Adrenal gland (tissue), 12 donors: ENCODE data around the gene ANKRD42. TPM values are rescaled to one million over a fixed set of nuclear protein-coding genes. Genes with fewer than 3 reads are reported as not detected.

Experiments
- DNase-seq, 7 donors: peaks; one replicate each; pipeline ENCODE4 v3.0.0-alpha.2; 2019 to 2020
- H3K27ac ChIP-seq, 5 donors: fragments of 200-600 bp; sonication (generic) in 4 of 5; 1 replicate in 3 of 5; 2 replicates in 2 of 5; pipeline versions ENCODE4 v1.5.1 to v1.8.0; 2016 to 2020; ENCODE audit warnings: mild to moderate bottlenecking in 1 of 5
- H3K27me3 ChIP-seq: fragments of 200-600 bp; 2 replicates; pipeline ENCODE4 v1.8.0; 2021
- H3K36me3 ChIP-seq, 2 donors: fragments of 200-600 bp; replicated peaks in 1 of 2; 1 replicate in 1 of 2; 2 replicates in 1 of 2; pipeline versions ENCODE4 v1.5.1 to v1.8.0; 2018 to 2022
- H3K4me1 ChIP-seq, 2 donors: fragments of 200-600 bp; replicated peaks in 1 of 2; 1 replicate in 1 of 2; 2 replicates in 1 of 2; pipeline versions ENCODE4 v1.5.1 to v1.8.0; 2018 to 2021
- H3K4me3 ChIP-seq, 4 donors: fragments of 200-600 bp; sonication (generic) in 3 of 4; one replicate each; pipeline ENCODE4 v1.5.1; 2016 to 2018
- H3K9me3 ChIP-seq, 3 donors: fragments of 200-600 bp; sonication (generic) in 1 of 3; replicated peaks in 1 of 3; 1 replicate in 2 of 3; 2 replicates in 1 of 3; pipeline versions ENCODE4 v1.5.1 to v1.8.0; 2016 to 2021
- POLR2A ChIP-seq, 2 donors: fragments of 450-650 bp; IDR thresholded peaks; one replicate each; pipeline ENCODE4 v1.6.1; 2017; ENCODE audit warnings: antibody characterized with exemption in 2 of 2, mild to moderate bottlenecking in 2 of 2, moderate library complexity in 1 of 2
- WGBS, 4 donors: extraction: QIAGEN DNeasy Blood & Tissue Kit in 2 of 4; methylation state at CpG; one replicate each; pipeline versions ENCODE4 v1.1.5 to v1.1.7; 2013 to 2017; 5-methylcytosine and 5-hydroxymethylcytosine counted together
- intact Hi-C, 2 donors: fragments of 100-400 bp; cut with DNase I; formaldehyde crosslinking; loops; one replicate each; pipeline versions ENCODE4 v1.14.1 to v1.15.0; 2022 to 2023
- polyA plus RNA-seq, 3 donors: library from polyadenylated mRNA; stranded (reverse); fragments of 200-250 nt in 2 of 3; fragments of 350-450 nt in 1 of 3; fragmentation: Illumina TruSeq in 1 of 3; extraction: RNeasy Lipid Tissue Mini Kit (QIAGEN cat#74804) in 1 of 3; gene quantifications; one replicate each; pipeline ENCODE4 v1.2.3, GENCODE V29; 2013 to 2014
- total RNA-seq, 9 donors: library from RNA; depleted of rRNA in 4 of 9; stranded (reverse); fragments of >200 nt in 4 of 9; fragments of 120-200 nt in 1 of 9; fragmentation: NEBNext Ultra II Directional in 1 of 9; extraction: Animal tissue kit (Norgen Biotek cat#: 25700) in 1 of 9; gene quantifications; one replicate each; pipeline versions ENCODE4 v1.1.0 to v1.2.4, GENCODE V29; 2013 to 2023
- TF ChIP-seq, protein P1 (sequence below), 6 experiments: fragments of 450-650 bp in 4 of 6; fragments of 200-600 bp in 2 of 6; sonication (generic) in 1 of 6; IDR thresholded peaks; 1 replicate in 5 of 6; 2 replicates in 1 of 6; pipeline versions ENCODE4 v1.5.1 to v1.8.0; 2016 to 2021; ENCODE audit warnings: antibody characterized with exemption in 6 of 6, mild to moderate bottlenecking in 2 of 6, moderate library complexity in 1 of 6
- donor health status: healthy with polysubstance abuse.
- donor health status: Bipolar disorder and iron deficiency.
- donor health status: DM: yes; HTN: yes; CAD: no.
- donor health status: DM: no; HTN: no; CAD: no.
- donor health status: DM: no; HTN: no; CAD: no.
- donor health status: DM: yes; HTN: yes; CAD: no.

ANKRD42 gene
- total and polyA plus RNA-seq, 12 donors, result 9.0 to 34.3 (median 23.3) TPM

DNA sequence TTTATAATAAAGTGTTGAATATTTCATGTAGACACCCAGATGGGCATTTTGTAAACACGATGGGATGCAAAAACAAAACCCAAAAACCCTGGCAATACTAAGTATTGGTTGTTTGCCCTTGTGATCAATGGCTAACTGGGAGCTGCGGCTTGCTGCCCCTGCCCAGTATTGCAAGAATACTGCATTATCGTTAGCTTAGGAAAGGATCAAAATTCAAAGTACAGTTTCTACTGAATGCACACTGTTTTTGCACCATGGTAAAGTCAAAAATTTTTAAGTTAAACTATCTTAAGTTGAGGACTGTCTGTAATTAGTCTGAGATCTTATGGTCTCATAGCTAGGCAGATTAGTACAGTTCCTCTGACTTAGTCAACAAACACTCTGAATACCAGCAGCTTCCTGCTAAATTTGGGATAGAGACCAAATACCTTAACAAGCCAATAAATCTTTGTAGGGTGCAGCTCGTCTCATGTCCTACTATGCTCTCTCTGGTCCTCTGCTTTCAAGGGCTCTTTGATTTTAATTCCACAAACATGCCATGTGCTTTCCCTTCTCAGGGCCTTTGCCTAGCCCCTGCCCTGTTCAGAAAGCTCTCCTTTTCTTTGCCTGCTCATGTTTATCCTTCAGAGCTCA is 88.7 kb downstream of the ANKRD42 start:
- 62 to 75% (median 63%) methylated on average over 4 of the region's 4 CpGs for WGBS, 4 donors
- H3K27ac ChIP-seq, result no peak overlapping the region
- no peak overlapping the region for H3K4me3 ChIP-seq
- no peaks in the 10 kb centered on the region for H3K27me3 ChIP-seq
- intact Hi-C loops, result no loop called here
- TF ChIP-seq, protein P1, sequence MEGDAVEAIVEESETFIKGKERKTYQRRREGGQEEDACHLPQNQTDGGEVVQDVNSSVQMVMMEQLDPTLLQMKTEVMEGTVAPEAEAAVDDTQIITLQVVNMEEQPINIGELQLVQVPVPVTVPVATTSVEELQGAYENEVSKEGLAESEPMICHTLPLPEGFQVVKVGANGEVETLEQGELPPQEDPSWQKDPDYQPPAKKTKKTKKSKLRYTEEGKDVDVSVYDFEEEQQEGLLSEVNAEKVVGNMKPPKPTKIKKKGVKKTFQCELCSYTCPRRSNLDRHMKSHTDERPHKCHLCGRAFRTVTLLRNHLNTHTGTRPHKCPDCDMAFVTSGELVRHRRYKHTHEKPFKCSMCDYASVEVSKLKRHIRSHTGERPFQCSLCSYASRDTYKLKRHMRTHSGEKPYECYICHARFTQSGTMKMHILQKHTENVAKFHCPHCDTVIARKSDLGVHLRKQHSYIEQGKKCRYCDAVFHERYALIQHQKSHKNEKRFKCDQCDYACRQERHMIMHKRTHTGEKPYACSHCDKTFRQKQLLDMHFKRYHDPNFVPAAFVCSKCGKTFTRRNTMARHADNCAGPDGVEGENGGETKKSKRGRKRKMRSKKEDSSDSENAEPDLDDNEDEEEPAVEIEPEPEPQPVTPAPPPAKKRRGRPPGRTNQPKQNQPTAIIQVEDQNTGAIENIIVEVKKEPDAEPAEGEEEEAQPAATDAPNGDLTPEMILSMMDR (IDR thresholded peaks at IDR 0.05), result no peak
- no peak for TF ChIP-seq POLR2A (IDR thresholded peaks at IDR 0.05)
- H3K9me3 ChIP-seq, result no peaks in the 10 kb centered on the region
- peaks cover 11 to 42% of the 10 kb centered on the region in 2 donors for H3K4me1 ChIP-seq
- no peak for DNase-seq
- peaks cover 0 to 21% of the 10 kb centered on the region in 2 donors for H3K36me3 ChIP-seq

DNA sequence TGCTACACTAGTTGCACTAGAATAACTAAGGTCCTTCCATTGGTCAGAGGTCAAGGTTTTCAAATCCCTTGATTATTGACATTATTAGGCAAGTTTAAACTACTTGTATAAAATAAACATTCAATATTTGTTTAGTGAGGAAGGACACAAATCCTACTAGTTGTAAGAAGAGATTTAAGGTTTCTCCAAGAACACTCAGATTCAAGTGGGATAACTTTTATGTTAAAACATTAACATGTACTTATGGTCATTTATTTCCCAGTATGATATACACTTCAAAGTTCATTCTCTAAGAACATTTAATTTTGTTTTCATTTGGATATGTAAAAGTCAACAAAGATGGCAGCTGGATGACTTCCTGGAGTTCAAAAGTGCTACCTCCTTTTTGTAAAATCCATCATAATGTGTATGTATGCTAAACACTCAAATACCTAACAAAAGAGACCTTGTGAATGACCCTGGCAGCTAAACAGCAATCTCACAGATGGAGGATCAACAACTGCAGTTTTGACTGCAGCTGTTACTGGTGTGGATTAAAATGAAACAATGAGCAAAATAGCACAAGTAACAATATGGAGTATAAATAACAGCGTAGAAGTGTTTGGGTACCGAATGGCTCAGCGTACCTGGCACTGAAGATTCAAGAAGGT is 91.1 kb downstream of the ANKRD42 start:
- H3K27ac ChIP-seq, result peak overlapping the region; percentile 93 to 98 (median 95)
- intact Hi-C loops, result no loop called here
- no peaks in the 10 kb centered on the region for H3K27me3 ChIP-seq
- H3K4me3 ChIP-seq, result peak overlapping the region in 2 of 4 donors; percentile 75 to 77
- DNase-seq, result no peak
- no peak for TF ChIP-seq POLR2A (IDR thresholded peaks at IDR 0.05)
- TF ChIP-seq, protein P1 (IDR thresholded peaks at IDR 0.05), result no peak
- 3 to 14% (median 11%) methylated on average over 3 of the region's 3 CpGs for WGBS, 4 donors
- no peaks in the 10 kb centered on the region for H3K9me3 ChIP-seq
- no peaks in the 10 kb centered on the region for H3K36me3 ChIP-seq
- H3K4me1 ChIP-seq, result peaks cover 11 to 37% of the 10 kb centered on the region in 2 donors

DNA sequence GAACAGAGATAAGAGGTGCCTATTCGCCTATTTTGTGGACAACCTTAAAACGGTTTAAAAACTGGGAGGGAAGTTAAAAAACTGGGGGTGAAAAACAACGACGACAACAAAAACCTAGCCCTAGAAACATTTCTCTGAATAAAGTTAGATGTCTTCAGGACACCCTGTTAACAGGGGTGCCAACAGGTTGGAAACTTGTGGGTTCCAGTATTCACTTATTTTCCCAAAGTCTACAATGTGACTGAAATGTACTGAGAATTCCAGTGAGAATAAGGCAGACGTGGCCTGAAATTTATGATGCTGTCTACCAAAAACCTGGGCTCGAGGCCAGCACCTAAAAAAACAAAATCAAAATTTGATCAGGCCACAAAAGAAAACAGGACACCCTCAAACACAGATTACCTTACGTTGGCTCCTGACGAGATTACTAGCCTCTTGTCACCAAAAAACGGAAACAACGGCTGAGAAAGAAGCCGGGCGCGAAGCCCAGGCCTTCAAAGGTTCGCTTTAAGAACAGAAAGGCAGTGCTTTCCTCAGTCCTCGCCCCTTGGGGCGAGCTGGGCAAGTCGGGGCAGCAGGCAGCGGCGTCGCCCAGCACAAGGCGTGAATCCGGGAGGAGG is 91.7 kb downstream of the ANKRD42 start:
- intact Hi-C loops, result no loop called here

More for the DNA sequence above, 91.7 kb downstream of the ANKRD42 start:
- peak overlapping the region; percentile 93 to 98 (median 95) for H3K27ac ChIP-seq
- H3K36me3 ChIP-seq, result no peaks in the 10 kb centered on the region
- 0 to 1% (median 1%) methylated on average over 14 to 22 of the region's 22 CpGs for WGBS, 4 donors
- no peak for DNase-seq
- no peaks in the 10 kb centered on the region for H3K27me3 ChIP-seq
- TF ChIP-seq POLR2A (IDR thresholded peaks at IDR 0.05), result no peak
- TF ChIP-seq, protein P1 (IDR thresholded peaks at IDR 0.05), result no peak
- H3K9me3 ChIP-seq, result no peaks in the 10 kb centered on the region
- H3K4me3 ChIP-seq, result peak overlapping the region; percentile 70 to 86 (median 76)
- peaks cover 11 to 37% of the 10 kb centered on the region in 2 donors for H3K4me1 ChIP-seq
